ENCODE measurements around the gene ERCC6L2.

DNA sequence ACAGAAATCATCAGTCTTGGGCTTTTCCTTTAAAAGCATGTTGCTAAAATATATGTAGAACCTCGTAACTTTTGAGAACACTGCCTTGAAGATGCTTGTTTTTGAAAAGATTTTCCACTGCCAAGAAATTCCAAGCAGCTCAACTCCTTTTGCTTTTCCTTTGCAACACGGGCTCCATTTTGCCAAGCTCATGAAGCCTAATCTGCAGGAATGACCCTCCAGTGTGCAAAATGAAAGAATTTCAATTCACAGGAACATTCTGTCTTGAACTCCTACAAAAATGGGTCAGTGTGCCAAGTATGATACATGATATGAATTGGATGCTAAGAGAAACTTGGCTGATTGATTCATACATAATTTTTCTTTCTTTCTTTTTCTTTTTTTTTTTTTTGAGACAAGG lies 35.4 kb upstream of the ERCC6L2 start:
- no peak for TF ChIP-seq CTCF (IDR thresholded peaks at IDR 0.05; ENCODE audit: low read length)
- no peak for TF ChIP-seq EZH2 (IDR thresholded peaks at IDR 0.05; ENCODE audit: borderline replicate concordance, low read length)

Data from OCI-LY1 (cell line).